ENCODE results near the gene HGD.
A peak's percentile ranks its signal among the peaks of the same experiment; 100 is the strongest.
"Not testable (repeated sequence)": the region's sequence is repeated elsewhere in the genome, so short reads cannot be mapped to it uniquely, and the experiment has no call there.

Gene HGD

GRCh38 chr3:120680193-120680894 lies 1.7 kb downstream of the HGD start:
- no peak for DNase-seq

- DNase-seq, result no peak
These were observed 3.1 kb downstream of the HGD start for GRCh38 chr3:120678984-120679383.

DNA sequence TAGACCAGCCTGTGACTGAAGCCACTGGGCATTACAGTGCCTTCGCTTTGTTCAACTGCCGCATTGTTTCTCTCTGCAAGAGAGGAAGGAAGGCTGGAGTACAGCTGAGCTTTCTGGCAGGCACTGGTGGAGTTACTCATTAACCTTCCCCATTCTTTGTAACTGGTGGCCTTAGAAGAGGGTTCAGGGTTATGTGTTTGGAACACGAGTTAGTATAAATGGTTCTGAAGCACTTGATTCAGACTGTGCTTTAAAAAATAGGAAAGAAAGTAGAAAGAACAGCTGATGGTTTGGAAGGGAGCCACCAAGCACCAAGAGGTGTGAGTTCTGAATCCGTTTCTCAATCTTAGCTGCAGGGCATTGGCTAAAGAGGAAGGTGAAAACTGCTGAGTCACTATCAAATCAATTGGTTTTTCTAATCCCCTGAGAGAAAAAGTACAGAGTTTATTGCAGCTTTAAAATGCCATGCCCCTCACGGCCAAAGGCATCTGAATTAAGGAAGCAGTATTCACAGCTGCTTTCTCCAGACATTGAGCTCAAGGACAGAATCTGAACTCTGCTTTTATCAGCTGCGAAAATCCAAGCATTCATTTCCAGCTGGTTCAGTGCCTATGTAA lies 3.6 kb downstream of the HGD start:
- DNase-seq, result peak in 43 of 56 donors; percentile 1 to 84 (median 32)

DNA sequence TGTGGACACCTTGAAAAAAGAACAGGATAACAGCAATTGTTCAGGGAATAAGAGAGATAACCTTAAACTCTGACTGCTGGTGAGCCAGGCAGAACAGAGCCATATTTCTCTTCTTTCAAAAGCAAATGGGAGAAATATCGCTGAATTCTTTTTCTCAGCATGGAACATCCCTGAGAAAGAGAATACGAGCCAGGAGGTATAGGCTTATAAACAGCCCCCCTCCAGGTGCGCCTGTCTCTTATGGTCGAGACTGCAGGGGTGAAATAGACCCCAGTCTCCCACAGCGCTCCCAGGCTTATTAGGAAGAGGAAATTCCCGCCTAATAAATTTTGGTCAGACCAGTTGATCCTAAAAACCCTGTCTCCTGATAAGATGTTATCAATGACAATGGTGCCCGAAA lies 4.8 kb downstream of the HGD start:
- DNase-seq, result not testable (repeated sequence)

- peak in 11 of 56 donors; percentile 1 to 51 (median 16) for DNase-seq
These were observed 8.9 kb downstream of the HGD start for GRCh38 chr3:120673116-120673515.

- no peak for DNase-seq
These were observed 11.5 kb downstream of the HGD start for GRCh38 chr3:120670576-120670975.

DNA sequence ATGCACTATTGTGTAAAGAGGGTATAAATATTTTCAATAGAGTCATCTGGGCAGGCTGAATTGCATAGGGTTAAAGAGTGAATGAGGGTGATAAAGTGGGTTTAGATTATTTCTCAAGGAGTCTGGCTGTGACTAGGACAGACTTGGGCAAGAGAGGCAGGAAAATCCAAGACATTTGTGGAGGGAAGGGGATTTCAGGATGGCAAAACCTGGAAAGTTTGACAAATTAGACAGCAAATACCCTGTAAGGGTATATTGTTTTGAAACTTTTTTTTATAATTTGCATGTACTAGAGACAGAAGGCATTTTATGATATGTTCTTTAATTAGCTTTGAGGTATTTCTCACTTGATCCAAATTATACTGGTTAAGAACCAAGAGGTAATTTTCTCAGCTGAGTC lies 17.1 kb downstream of the HGD start:
- no peak for DNase-seq

DNA sequence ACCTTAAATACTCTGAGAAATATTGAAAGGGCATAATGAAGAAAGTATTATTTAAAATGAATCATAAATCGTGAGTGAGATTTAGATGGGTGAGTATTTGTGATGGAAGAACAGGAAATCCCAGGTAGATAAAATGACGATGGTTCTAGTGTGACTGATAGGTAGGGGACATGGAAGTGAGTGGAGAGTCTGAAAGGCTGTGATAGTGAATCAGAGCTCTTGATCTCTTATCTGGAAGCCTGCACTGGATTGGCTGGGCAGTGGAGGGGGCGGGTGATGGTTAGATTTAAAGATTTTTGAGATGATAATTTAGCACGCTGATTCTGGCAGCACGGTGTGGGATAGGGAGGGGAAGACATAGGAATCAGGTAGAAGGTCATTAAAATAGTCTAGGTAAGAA lies 20.1 kb downstream of the HGD start:
- no peak for DNase-seq

GRCh38 chr3:120661106-120661905 lies 20.7 kb downstream of the HGD start:
- no peak for DNase-seq

- DNase-seq, result no peak
These were observed 22.2 kb downstream of the HGD start for GRCh38 chr3:120659834-120660233.

- no peak for DNase-seq
These were observed 22.8 kb downstream of the HGD start for GRCh38 chr3:120659285-120659684.

DNA sequence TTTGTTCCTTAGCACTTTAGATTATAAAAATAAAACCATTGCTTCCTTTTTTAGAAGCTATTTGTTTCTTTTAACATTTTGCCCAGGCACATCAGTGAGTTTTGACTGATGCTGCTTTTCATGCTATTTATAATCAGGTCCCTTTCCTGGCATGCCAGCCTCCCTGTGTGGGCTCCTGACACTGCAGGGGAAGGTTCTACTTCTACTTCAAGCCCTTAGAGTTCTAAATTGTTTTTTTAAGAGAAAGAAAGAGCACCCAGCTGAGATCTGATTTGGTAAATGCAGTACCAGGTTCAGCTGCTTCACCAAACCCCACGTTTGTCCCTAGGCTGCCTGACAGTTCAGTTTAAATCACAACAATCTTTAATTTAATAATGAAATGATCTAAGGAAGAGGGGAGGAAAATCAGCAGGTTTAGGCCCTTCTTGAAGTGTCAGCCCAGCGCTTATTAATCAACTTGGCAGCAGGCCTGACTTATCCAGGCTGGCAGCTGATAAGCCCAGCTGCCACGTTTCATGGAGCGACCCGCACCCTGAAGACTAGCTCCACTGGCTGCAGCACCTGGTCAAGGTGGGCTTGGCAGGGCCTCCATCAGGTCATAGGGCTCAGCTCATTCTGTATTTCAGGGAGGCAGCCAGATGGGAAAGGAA lies 29.0 kb downstream of the HGD start:
- no peak for DNase-seq

GRCh38 chr3:120652281-120652680 lies 29.8 kb downstream of the HGD start:
- no peak for DNase-seq

GRCh38 chr3:120650311-120650710 lies 31.7 kb downstream of the HGD start:
- DNase-seq, result no peak

GRCh38 chr3:120649830-120650233 lies 32.2 kb downstream of the HGD start:
- no peak for DNase-seq

GRCh38 chr3:120648290-120648689 lies 33.7 kb downstream of the HGD start:
- DNase-seq, result no peak

GRCh38 chr3:120646771-120647432 lies 35.1 kb downstream of the HGD start:
- DNase-seq, result peak in 2 of 56 donors; percentile 7 to 41

DNA sequence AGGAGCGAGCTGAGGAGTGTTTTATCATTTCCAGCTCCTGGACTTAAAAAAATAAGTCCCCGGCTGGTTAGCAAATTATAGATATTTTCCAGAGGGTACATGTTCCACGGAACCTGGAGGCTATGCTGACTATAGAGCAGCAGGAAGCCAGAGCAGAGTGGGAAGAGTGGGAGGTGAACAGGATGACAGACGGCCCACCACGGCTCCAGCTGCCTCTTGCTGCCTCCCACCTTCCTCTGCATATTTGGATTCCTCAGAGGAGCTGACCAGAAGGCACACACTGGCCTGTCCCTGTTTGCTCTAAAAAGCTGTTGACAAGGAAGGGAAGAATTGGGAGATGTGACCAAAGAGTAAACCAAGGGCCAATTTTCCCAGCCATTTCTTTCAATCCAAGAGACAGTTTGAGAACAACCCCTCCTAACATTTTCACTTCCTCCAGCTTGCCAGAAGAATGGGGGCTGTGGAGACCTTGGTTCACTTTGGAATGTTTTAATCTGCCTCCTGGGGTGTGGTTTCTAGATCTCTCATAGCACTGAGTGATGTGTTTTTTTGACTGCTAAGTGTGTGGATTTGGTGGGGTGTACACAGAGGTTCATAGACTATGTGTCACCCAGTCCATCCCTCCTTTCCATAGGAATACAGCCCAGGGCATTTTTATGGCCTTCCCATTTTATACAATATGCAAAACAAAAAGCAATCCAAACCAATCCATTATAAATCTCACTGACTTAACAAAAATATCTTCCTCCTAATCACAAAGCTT lies 36.8 kb downstream of the HGD start:
- peak in 17 of 56 donors; percentile 0 to 39 (median 10) for DNase-seq

DNA sequence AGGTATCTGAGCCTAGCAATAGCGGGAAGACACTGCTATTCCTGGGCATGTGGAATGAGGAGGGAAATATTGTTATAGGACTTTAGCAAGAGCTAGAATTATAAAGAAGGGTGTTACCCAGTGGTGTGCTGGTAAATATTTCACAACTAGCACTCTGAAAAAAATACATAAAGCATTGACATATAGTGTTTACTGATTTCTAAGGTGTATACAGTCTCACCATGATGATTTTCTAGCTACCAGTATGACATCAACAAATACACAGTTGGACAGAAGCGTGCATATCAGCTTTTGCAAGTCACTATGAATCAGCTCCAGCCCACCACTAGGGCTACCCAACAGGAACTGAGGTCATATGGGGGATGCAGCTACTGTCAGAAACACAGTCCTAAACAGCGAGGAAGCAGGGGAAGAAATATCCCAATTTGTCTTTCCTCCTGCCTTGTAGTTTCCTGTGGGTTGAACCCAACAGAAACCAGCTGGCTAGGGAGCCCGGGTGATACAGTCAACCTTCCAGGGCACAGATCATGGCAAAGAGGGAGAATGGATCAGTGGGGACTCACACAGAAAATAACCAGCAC lies 39.6 kb downstream of the HGD start:
- DNase-seq, result no peak

GRCh38 chr3:120641696-120642246 lies 40.3 kb downstream of the HGD start:
- DNase-seq, result no peak

All from amygdala (tissue), 56 donors.